ENCODE results near the gene SMIM38.

DNA sequence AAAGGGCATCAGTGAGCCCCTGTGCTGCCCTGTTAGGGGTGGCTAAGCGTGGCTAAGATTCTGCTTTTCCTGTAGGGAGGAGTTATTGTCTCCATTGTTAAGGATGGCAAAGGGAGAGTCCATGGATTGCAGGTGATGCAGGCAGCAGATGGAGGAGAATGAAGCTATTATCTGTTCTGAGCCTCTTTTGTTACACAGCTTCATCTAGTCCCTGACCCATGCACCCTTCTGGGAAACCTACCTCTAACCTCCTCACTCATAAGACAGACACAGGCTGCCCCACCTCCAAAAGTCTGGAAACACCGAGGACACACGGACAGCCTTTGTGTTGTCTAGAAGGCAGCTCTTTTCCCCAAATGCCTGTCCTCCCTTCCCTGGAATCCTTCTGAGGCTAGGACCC lies 13.7 kb downstream of the SMIM38 start:
- TF ChIP-seq, protein P1, sequence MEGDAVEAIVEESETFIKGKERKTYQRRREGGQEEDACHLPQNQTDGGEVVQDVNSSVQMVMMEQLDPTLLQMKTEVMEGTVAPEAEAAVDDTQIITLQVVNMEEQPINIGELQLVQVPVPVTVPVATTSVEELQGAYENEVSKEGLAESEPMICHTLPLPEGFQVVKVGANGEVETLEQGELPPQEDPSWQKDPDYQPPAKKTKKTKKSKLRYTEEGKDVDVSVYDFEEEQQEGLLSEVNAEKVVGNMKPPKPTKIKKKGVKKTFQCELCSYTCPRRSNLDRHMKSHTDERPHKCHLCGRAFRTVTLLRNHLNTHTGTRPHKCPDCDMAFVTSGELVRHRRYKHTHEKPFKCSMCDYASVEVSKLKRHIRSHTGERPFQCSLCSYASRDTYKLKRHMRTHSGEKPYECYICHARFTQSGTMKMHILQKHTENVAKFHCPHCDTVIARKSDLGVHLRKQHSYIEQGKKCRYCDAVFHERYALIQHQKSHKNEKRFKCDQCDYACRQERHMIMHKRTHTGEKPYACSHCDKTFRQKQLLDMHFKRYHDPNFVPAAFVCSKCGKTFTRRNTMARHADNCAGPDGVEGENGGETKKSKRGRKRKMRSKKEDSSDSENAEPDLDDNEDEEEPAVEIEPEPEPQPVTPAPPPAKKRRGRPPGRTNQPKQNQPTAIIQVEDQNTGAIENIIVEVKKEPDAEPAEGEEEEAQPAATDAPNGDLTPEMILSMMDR (IDR thresholded peaks at IDR 0.05) = no peak
- no peak for TF ChIP-seq POLR2A (IDR thresholded peaks at IDR 0.05)
